Kidney (tissue), 14 donors: Measurements from ENCODE around the gene ANAPC2. TPM values are rescaled to one million over a fixed set of nuclear protein-coding genes. Genes with fewer than 3 reads are reported as not detected.

Source experiments
- DNase-seq, 5 donors: peaks; one replicate each; pipeline ENCODE4 v3.0.0-alpha.2; 2013 to 2020
- FAIRE-seq: peaks from 2 replicates; lab custom pipeline; 2012; peaks lifted over from hg19 to GRCh38; lab: Jason Lieb, UNC
- H3K27ac ChIP-seq, 2 donors: one replicate each; pipeline ENCODE4 v1.7.0; 2013; ENCODE audit warnings: low read depth in 2 of 2, low read length in 2 of 2, inconsistent platforms in 1 of 2
- H3K27me3 ChIP-seq: one replicate; pipeline ENCODE4 v1.7.1; 2013; ENCODE audit warnings: low read length, inconsistent platforms; ENCODE audit not compliant: control insufficient read depth, insufficient read depth
- H3K36me3 ChIP-seq, 3 donors: one replicate each; pipeline versions ENCODE4 v1.7.0 to v1.7.1; 2013; ENCODE audit warnings: low read length in 3 of 3, control low read depth in 1 of 3, inconsistent platforms in 1 of 3; ENCODE audit not compliant: insufficient read depth in 3 of 3, control insufficient read depth in 2 of 3
- H3K4me1 ChIP-seq, 3 donors: one replicate each; pipeline versions ENCODE4 v1.7.0 to v1.7.1; 2013; ENCODE audit warnings: low read length in 3 of 3, inconsistent platforms in 1 of 3, low read depth in 1 of 3; ENCODE audit not compliant: control insufficient read depth in 2 of 3, insufficient read depth in 2 of 3
- H3K4me3 ChIP-seq, 3 donors: one replicate each; pipeline versions ENCODE4 v1.7.0 to v1.8.1; 2013; ENCODE audit warnings: low read length in 3 of 3, control low read depth in 1 of 3, inconsistent platforms in 1 of 3
- H3K9ac ChIP-seq, 3 donors: one replicate each; pipeline versions ENCODE4 v1.7.0 to v1.7.1; 2013; ENCODE audit warnings: low read length in 3 of 3, control low read depth in 1 of 3, inconsistent platforms in 1 of 3
- H3K9me3 ChIP-seq, 3 donors: one replicate each; pipeline versions ENCODE4 v1.7.0 to v1.7.1; 2013; ENCODE audit warnings: low read length in 3 of 3, control low read depth in 1 of 3, inconsistent platforms in 1 of 3; ENCODE audit not compliant: control insufficient read depth in 2 of 3, insufficient read depth in 1 of 3
- intact Hi-C: fragments of 100-400 bp; cut with DNase I; formaldehyde crosslinking; loops from one replicate; pipeline ENCODE4 v1.11.1; 2022
- polyA plus RNA-seq: library from polyadenylated mRNA; stranded (reverse); fragments of 350-450 nt; fragmentation: Illumina TruSeq; extraction: RNeasy Lipid Tissue Mini Kit (QIAGEN cat#74804); gene quantifications from one replicate; pipeline ENCODE4 v1.2.3, GENCODE V29; 2014; ENCODE audit warnings: low read depth, low replicate concordance; ENCODE audit not compliant: insufficient read depth
- total RNA-seq: library from RNA; stranded (reverse); fragmentation: NEBNext Ultra II Directional; extraction: Animal tissue kit (Norgen Biotek cat#: 25700); gene quantifications from one replicate; pipeline ENCODE4 v1.2.1, GENCODE V29; 2021
- TF ChIP-seq, protein P1 (sequence below): IDR thresholded peaks from 3 replicates; pipeline ENCODE4 v1.5.1; 2012; ENCODE audit warnings: mild to moderate bottlenecking, moderate library complexity, borderline replicate concordance; ENCODE audit not compliant: insufficient read depth; ENCODE audit errors: extremely low read depth
- donor health status: control.
- donor health status: control.
- donor health status: control.
- donor health status: control.
- donor health status: control.
- donor health status: DM: yes; HTN: yes; CAD: no.
- donor health status: Normal renal cell carcinoma (clear cell type).

Gene ANAPC2
- total and polyA plus RNA-seq, 2 donors from 2014 or later, result 19.9 to 57.2 TPM

DNA sequence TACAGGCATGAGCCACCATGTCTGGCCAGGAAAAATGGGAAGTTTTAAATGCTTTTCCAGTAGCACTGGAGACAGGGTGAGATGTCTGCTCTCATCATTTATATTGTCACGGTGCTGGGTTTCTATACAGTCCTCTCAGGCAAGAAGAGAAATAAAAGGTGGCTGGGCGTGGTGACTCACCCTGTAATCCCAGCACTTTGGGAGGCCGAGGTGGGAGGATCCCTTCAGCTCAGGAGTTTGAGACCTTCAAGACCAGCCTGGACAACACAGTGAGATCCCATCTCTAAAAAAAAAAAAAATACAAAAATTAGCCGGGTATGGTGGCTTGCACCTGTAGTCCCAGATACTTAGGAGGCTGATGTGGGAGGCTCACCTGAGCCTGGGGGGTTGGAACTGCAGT is 54.2 kb downstream of the ANAPC2 start:
- TF ChIP-seq, protein P1, sequence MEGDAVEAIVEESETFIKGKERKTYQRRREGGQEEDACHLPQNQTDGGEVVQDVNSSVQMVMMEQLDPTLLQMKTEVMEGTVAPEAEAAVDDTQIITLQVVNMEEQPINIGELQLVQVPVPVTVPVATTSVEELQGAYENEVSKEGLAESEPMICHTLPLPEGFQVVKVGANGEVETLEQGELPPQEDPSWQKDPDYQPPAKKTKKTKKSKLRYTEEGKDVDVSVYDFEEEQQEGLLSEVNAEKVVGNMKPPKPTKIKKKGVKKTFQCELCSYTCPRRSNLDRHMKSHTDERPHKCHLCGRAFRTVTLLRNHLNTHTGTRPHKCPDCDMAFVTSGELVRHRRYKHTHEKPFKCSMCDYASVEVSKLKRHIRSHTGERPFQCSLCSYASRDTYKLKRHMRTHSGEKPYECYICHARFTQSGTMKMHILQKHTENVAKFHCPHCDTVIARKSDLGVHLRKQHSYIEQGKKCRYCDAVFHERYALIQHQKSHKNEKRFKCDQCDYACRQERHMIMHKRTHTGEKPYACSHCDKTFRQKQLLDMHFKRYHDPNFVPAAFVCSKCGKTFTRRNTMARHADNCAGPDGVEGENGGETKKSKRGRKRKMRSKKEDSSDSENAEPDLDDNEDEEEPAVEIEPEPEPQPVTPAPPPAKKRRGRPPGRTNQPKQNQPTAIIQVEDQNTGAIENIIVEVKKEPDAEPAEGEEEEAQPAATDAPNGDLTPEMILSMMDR, result no peak
- H3K9ac ChIP-seq, result no peak overlapping the region
- no peaks in the 10 kb centered on the region for H3K36me3 ChIP-seq
- H3K9me3 ChIP-seq, result no peaks in the 10 kb centered on the region
- H3K4me3 ChIP-seq, result no peak overlapping the region
- H3K27me3 ChIP-seq, result peaks cover 13% of the 10 kb centered on the region
- FAIRE-seq (no peak), DNase-seq (no peak)
- intact Hi-C loops, result no loop called here
- no peak overlapping the region for H3K27ac ChIP-seq
- peaks cover 0 to 2% (median 0%) of the 10 kb centered on the region in 3 donors for H3K4me1 ChIP-seq

DNA sequence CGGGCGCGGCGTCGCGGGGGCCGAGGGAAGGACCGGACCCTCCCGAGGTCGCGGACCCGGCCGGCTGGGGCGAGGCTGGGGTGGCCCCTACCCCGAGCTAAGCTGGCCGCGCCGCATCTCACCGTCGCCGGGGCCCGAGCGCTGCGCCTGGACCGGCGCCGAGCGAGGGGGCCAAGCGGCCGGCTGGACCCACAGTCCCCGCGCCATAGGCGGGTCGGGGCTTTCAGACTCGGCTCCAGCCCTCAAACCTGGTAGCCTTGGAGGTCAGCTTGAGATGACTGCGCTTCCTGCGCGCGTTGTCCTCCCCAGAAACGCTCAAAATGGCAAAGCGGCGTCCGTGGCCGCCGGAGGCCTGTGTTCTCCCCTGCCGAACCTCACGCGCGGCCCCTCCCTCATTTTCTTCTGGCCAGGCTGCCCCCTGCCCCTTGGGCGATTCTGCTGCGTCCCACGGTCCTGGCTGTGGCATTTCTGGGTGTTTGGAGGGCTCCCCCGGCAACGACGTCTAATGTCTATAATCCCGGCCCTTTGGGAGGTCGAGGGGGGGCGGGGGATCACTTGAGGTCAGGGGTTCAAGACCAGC is 58.1 kb downstream of the ANAPC2 start:
- Histone ChIP-seq H3K27ac (peak overlapping the region in 1 of 2 donors; percentile 51), H3K9me3 (no peaks in the 10 kb centered on the region), H3K4me3 (peak overlapping the region in 2 of 3 donors; percentile 72 to 77), H3K9ac (no peak overlapping the region), H3K27me3 (no peaks in the 10 kb centered on the region), H3K36me3 (no peaks in the 10 kb centered on the region), H3K4me1 (peaks cover 0 to 16% (median 0%) of the 10 kb centered on the region in 3 donors)
- DNase-seq (no peak), FAIRE-seq (no peak)
- TF ChIP-seq, protein P1, result no peak
- intact Hi-C loops, result no loop called here

DNA sequence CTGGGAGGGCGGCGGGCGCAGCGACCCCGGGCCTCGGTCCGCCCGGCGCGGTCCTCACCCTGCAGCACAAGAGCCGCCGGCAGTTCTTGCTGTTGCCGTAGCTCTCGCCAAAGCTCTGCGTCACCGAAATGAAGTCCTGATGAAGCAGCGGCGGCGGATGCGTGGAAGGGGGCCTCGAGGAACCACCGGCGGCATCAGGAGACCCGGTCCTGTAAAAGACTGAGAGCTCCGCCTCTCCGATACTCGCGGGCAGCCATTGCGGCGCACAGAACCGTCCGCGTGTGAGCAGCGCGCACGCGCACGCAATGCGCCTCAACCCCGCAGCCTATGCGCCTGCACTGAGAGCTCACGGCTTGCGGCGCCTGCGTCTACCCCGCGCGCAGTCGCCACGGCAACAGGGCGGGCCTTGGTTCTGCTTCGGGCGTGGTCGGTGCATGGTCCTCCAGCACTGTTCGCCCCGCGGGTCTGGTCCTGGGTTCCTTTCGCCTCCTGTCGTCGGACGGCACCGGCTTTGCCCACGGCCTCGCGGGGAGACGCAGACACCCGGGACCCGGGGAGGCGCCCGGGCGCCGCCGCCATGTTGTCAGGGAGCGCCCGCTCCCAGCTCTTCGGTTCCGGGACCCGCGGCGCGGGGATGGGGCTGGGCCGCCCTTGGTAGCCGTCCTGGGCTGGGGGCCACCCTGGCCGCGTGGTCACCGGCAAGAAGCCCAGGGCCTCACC is 58.7 kb downstream of the ANAPC2 start:
- Histone ChIP-seq H3K36me3 (no peaks in the 10 kb centered on the region), H3K27me3 (no peaks in the 10 kb centered on the region), H3K27ac (peak overlapping the region in 1 of 2 donors; percentile 51), H3K4me1 (peaks cover 0 to 16% (median 0%) of the 10 kb centered on the region in 3 donors), H3K9me3 (no peaks in the 10 kb centered on the region), H3K9ac (peak overlapping the region in 2 of 3 donors; percentile 40 to 58), H3K4me3 (peak overlapping the region; percentile 66 to 77 (median 72))
- intact Hi-C loops, result no loop called here
- FAIRE-seq (no peak), DNase-seq (peak; percentile 89 to 96 (median 93))
- TF ChIP-seq, protein P1, result no peak
